ENCODE measurements around the gene CYP39A1.

- TF ChIP-seq, protein P1, sequence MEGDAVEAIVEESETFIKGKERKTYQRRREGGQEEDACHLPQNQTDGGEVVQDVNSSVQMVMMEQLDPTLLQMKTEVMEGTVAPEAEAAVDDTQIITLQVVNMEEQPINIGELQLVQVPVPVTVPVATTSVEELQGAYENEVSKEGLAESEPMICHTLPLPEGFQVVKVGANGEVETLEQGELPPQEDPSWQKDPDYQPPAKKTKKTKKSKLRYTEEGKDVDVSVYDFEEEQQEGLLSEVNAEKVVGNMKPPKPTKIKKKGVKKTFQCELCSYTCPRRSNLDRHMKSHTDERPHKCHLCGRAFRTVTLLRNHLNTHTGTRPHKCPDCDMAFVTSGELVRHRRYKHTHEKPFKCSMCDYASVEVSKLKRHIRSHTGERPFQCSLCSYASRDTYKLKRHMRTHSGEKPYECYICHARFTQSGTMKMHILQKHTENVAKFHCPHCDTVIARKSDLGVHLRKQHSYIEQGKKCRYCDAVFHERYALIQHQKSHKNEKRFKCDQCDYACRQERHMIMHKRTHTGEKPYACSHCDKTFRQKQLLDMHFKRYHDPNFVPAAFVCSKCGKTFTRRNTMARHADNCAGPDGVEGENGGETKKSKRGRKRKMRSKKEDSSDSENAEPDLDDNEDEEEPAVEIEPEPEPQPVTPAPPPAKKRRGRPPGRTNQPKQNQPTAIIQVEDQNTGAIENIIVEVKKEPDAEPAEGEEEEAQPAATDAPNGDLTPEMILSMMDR (conservative IDR thresholded peaks at IDR 0.05 in 1 of 2, IDR thresholded peaks at IDR 0.05 in 1 of 2; ENCODE audit: low read depth in 1 of 2, low read length in 2 of 2), result no peak
- no peak for TF ChIP-seq EZH2 (IDR thresholded peaks at IDR 0.05; ENCODE audit: low read length, missing control alignments)
These were observed 47.4 kb downstream of the CYP39A1 start for GRCh38 chr6:46605091-46605797.

All from fibroblast of lung (primary cell).